Left kidney (tissue), 2 donors: Measurements from ENCODE around the gene SLC25A42. TPM values are rescaled to one million over a fixed set of nuclear protein-coding genes. Genes with fewer than 3 reads are reported as not detected.

Source experiments
- DNase-seq: peaks from one replicate; pipeline ENCODE4 v3.0.0-alpha.2; 2013
- polyA plus RNA-seq: library from polyadenylated mRNA; unstranded; fragments of 120-200 nt; gene quantifications from one replicate; pipeline ENCODE4 v1.2.1, GENCODE V29; 2013; ENCODE audit not compliant: insufficient read length

The SLC25A42 gene
- polyA plus RNA-seq, 1 donor: 20.0 TPM

DNA sequence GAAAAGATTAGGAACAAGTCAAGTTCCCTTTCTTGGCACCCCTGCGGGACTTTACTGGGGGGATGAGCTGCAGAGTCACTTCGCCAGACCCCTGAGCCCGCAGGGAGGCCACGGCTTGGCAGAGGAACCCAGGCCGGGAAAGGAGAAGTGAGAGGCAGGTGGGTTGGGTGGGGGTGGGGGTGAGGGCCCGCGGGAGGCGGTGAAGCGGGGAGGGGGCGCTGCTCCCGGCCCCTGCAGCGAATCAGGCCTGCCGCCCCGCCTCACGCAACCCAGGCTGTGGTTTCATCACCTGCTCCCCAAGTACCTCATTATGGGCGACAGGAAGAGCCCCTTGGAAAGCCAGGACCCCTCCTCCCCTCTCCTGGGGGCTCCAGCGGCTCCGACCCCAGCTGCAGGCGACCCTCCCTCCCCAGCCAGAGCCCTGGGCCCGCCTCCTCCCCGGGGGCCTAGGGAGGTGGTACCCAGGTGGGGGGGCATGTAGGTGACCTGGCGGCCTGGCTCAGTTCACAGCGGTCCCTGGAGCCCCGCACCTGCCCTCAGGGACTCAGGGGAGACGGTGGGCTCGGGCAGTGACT, 96.8 kb downstream of the SLC25A42 start:
- DNase-seq: no peak

DNA sequence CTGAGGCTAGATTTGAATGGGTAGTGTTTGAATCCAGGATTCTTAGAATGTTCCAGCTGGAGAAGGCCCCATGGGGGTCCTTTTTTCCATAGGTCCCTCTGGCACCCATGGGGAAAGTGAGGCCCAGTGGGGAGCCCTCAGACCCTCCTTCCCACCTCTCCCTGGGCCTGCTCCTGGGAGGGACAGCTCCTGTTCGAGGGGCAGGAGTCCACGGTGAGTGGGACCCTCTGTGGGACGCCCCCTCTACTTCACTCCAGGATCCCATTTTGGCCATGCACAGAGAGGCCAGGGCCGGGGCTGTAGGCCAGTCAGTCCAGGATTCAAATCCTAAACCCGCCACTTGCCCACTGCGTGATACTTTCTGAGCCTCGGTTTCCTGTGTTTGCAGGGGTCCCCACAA, 98.7 kb downstream of the SLC25A42 start:
- no peak for DNase-seq

Other genes with a start within 250 kb of the SLC25A42 start
- gene UPF1, start 232.0 kb upstream of the SLC25A42 start, polyA plus RNA-seq: 49.1 TPM
- 4.5 TPM for gene CERS1, start 167.8 kb upstream of the SLC25A42 start, polyA plus RNA-seq
- 89.5 TPM for gene COPE, start 144.6 kb upstream of the SLC25A42 start, polyA plus RNA-seq
- 40.2 TPM for gene DDX49, start 144.3 kb upstream of the SLC25A42 start, polyA plus RNA-seq
- 48.2 TPM for gene HOMER3, start 122.8 kb upstream of the SLC25A42 start, polyA plus RNA-seq
- gene SUGP2, start 30.5 kb upstream of the SLC25A42 start, polyA plus RNA-seq: 129 TPM
- 40.9 TPM for gene ARMC6, start 30.4 kb upstream of the SLC25A42 start, polyA plus RNA-seq
- 26.1 TPM for gene TMEM161A, start 74.5 kb downstream of the SLC25A42 start, polyA plus RNA-seq
- gene MEF2B, start 106.3 kb downstream of the SLC25A42 start, polyA plus RNA-seq: 1.8 TPM
- 18.7 TPM for gene BORCS8, start 128.2 kb downstream of the SLC25A42 start, polyA plus RNA-seq
- 62.1 TPM for gene RFXANK, start 128.3 kb downstream of the SLC25A42 start, polyA plus RNA-seq
- gene NR2C2AP, start 139.4 kb downstream of the SLC25A42 start, polyA plus RNA-seq: 11.4 TPM
- gene NCAN, start 148.0 kb downstream of the SLC25A42 start, polyA plus RNA-seq: 0.05 TPM
- 3.4 TPM for gene TM6SF2, start 209.3 kb downstream of the SLC25A42 start, polyA plus RNA-seq